ENCODE data around the gene DOCK3.

DNA sequence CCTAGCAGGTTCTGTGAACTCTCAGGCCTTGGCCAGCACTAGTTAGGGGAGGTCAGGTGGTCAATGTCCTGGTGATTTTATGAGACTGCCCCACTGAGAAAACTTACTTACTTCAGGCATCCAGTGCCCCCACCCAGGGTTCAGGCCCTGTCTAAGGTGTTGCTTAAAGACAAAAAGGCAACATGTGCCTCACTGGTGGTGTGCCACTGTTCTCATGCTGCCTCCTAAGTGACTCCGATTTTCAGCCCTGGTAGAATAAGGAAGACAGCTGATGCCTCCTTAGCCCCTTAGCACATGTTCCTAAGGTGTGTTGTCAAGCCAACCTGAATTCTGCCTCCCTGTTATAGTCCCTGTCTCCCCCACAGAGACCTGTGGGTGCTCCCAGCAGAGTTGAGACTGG, 721.7 kb downstream of the DOCK3 start:
- no peak for TF ChIP-seq CTCF (IDR thresholded peaks at IDR 0.05)
- TF ChIP-seq KAT7 (CRISPR knock-in tag; IDR thresholded peaks at IDR 0.05; ENCODE audit: borderline replicate concordance): no peak

All from WTC11 (cell line).